Stimulated activated CD8-positive, alpha-beta memory T cell treated with anti-CD3 and anti-CD28 coated beads, Interleukin-2, amount 100 ng/mL, for 48 hours (primary cell): ENCODE data around the gene MARK2.

ENCODE experiments used
- DNase-seq, 2 donors: peaks; one replicate each; pipeline ENCODE4 v3.0.0-alpha.2; 2020; ENCODE audit warnings: low read depth in 2 of 2

MARK2 gene

GRCh38 chr11:63929616-63930015 is 90.7 kb downstream of the MARK2 start:
- no peak for DNase-seq

- no peak for DNase-seq
These were observed 92.1 kb downstream of the MARK2 start for GRCh38 chr11:63931045-63931444.

GRCh38 chr11:63931876-63932275 is 93.0 kb downstream of the MARK2 start:
- no peak for DNase-seq

GRCh38 chr11:63933459-63933858 is 94.5 kb downstream of the MARK2 start:
- DNase-seq, result no peak

- DNase-seq, result no peak
These were observed 99.0 kb downstream of the MARK2 start for GRCh38 chr11:63937713-63938478.

GRCh38 chr11:63938479-63939396 is 99.8 kb downstream of the MARK2 start, which contains the start of gene NAA40:
Gene NAA40, plus strand, starts transcription at chr11:63939002. Its CDS starts 95 bp downstream, at chr11:63939097.
- DNase-seq, result peak; percentile 90 to 95

GRCh38 chr11:63939397-63939891 is 100.5 kb downstream of the MARK2 start:
- DNase-seq, result no peak

GRCh38 chr11:63940786-63941185 is 101.9 kb downstream of the MARK2 start:
- DNase-seq, result no peak

GRCh38 chr11:63941901-63942300 is 103.0 kb downstream of the MARK2 start:
- DNase-seq, result no peak

- DNase-seq, result no peak
These were observed 103.9 kb downstream of the MARK2 start for GRCh38 chr11:63942803-63943202.

GRCh38 chr11:63944987-63945386 is 106.1 kb downstream of the MARK2 start:
- DNase-seq, result no peak

- peak in 1 of 2 donors; percentile 10 for DNase-seq
These were observed 106.7 kb downstream of the MARK2 start for GRCh38 chr11:63945477-63946163.

- DNase-seq, result peak in 1 of 2 donors; percentile 18
These were observed 113.0 kb downstream of the MARK2 start for GRCh38 chr11:63951779-63952536.

GRCh38 chr11:63952570-63952969 is 113.7 kb downstream of the MARK2 start:
- no peak for DNase-seq

- DNase-seq, result no peak
These were observed 119.1 kb downstream of the MARK2 start for GRCh38 chr11:63958008-63958407.
